GM19351 (cell line): ENCODE measurements around the gene CLCN6.

ENCODE experiments used
- ATAC-seq: cut with Tn5 transposase; IDR thresholded peaks from one replicate; pipeline ENCODE4 v1.9.1; 2021; ENCODE audit warnings: mild to moderate bottlenecking, moderate library complexity; ENCODE audit not compliant: unreplicated experiment

Gene CLCN6

DNA sequence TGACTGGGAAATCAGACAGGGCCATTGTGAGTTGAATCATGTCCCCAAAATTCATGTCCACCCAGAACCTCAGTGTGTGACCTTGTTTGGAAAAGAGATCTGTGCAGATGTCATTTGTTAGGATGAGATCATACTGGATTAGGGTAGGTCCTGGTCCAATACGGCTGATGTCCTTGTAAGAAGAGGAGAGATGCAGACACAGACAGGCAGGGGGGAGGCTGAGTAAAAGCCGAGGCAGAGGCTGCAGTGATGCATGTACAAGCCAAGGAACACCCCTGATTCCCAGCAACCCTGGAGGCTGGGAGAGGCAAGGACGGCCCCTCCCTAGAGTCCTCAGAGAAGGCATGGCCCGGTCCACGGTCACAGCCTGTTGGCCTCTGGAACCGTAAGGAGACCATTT lies 68.6 kb downstream of the CLCN6 start:
- no peak for ATAC-seq

DNA sequence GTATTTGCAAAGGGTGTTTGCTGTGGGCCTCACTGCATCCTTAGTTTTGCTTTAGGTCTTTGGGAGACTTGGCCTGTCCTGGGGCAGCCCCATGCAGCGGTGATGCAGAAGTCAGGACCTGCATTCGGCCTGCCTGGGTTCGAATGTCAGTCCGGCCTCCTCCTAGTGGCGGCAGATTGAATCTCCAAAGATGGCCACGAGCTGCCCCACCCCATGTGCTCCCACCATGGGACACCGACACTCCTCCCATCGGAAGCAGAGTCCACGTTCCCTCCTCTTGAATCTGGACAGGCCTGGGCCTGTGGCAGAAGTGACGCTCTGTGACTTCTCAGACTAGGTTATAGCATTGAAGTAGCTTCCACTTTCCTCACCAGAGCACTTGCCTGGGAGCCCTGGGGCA lies 69.1 kb downstream of the CLCN6 start:
- ATAC-seq, result no peak

DNA sequence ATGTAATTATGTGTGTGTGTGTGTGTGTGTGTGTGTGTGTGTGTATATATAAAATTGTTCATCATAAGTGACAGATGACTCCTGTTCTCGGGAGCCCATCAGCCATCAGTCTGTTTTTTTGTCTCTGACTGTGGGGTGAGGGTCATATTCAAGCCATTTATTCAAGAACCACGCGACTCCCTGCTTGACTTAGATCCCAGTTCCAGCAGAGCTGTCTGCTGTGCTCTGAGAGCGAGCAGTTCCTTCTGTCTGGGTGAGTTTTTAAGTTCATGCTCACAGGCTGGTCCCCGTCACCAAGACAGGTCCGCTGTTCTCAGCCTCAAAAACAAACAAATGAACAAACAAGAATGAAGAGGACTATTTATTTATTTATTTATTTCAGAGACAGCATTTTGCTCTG lies 71.1 kb downstream of the CLCN6 start:
- no peak for ATAC-seq

DNA sequence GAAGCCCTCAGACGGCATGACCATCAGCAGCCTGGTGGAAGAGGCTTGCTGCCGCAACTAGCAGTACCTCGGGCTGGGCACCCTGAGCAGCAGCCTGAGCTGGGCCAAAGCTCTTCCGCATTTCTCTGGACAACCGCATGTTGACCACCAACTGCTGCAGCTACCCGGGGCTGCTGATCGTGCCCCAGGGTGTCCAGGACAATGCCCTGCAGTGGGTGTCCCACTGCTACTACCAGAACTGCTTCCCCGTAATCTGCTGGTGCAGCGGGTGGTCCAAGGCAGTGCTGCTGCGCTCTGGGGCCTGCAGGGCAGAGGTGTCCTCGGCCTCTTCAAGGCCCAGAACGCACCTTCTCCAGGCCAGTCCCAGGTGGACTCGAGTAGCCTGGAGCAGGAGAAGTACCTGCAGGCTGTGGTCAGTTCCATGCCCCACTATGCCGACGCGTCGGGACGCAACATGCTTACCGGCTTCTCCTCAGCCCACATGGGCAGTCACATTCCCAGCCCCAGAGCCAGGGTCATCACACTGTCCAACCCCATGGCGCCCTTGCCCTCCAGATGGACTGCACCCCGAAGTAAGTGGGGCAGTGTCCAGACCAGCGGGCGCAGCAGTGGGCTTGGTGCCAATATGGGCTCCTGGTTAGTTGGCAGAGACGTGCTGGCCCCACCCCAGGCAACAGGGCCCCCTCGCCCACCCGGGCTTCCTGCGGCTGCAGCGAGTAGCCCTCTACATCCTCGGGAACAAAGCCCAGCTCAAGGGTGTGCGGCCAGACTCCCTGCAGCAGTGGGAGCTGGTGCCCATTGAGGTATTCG lies 72.3 kb downstream of the CLCN6 start:
- no peak for ATAC-seq

DNA sequence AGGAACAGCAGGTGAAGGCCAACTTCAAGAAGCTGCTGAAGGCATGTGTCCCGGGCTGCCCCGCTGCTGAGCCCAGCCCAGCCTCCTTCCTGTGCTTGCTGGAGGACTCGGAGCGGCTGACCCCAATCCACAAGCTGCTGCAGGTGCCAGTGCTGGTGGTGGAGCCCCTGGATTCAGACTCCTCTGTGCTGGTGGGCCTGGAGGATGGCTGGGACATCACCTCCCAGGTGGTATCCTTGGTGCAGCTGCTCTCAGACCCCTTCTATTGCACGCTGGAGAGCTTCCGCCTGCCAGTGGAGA lies 72.8 kb downstream of the CLCN6 start:
- ATAC-seq, result no peak

DNA sequence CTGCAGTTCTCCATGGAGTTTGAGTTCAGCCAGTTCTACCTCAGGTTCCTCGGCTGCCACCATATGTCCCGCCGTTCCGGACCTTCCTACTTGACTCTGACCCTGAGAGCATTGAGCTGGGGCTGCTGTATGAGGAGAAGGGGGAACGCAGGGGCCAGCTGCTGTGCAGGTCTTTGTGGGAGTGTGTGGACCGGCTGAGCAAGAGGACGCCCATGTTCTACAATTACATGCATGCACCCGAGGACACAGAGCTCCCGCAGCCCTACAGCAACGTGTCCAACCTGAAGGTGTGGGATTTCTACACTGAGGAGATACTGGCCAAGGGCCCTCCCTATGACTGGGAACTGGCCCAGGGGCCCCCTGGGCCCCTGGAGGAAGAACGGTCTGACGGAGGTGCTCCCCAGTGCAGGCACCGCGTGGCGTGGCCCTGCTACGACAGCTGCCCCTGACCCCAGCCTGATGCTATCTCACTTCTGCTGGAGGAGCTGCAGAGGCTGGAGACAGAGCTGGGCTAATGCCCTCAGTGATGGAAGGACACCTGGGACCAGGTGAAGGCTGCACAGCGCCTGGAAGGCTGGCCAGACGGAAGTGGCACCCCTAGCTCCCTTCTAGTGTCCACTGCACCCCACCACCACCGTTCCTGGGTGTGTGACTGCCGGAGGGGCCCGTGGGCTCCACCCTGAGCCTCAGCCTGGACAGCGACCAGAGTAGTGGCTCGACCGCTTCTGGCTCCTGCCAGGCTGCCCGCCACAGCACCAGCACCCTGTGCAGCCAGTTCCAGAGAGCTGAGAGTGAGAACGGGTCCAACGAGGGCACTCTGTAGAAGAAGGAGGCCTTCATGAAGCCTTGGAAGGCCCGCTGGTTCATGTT lies 73.6 kb downstream of the CLCN6 start:
- ATAC-seq, result no peak

DNA sequence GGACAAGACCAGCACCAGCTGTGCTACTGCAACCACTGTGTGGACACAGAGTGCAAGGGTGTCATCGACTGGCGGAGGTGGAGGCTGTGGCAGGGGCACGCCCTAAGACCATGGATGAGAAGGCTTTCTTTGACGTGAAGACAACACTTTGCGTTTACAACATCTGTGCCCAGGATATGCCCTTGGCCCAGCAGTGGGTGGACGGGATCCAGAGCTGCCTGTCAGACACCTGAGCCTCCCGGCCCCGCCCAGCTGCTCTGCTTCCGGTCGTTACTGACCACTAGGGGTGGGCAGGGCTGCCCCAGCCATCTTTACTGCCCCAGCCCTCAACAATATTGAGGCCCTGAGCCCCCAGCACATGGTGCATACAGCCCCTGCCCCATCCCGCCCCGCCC lies 74.2 kb downstream of the CLCN6 start:
- ATAC-seq, result no peak

DNA sequence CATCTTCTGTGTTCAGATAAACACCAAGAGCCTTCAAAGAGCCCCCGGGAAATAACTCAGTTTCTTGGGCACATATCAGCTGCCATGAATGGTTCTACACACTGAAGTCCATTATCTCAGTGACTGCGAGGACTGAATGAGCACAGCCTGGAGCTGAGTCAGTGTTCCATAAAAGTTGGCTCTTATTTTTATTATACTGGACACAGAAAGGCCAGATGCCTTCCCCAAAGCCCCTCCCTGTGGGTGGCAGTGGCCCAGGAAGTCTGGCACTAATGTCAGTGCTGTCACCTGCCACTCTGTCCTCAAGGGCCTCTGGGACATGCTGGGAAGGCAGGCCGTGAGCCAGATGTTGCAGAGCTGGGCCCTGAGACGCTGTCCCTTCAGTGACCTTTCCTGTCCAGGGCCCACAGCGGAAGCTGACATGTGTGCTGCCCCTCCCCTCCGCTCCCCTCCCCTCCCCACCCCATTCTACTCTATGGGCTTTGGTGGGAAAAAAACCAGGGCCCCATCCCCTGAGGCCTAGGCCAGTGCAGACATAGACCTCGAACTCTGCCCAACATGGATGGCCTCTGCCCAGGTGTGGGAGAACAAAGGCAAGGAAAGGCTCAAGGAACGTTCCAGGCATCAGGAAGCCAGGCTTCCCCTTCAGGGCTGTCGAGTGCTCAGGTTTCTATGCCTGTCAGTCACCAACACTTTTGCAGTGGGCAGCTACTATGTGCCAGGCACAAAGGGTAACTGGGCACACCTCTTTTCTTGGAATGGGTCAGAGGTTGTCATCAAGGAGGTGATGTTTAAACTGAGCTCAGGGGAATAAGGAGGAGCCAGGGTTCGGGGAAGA lies 75.1 kb downstream of the CLCN6 start:
- no peak for ATAC-seq

DNA sequence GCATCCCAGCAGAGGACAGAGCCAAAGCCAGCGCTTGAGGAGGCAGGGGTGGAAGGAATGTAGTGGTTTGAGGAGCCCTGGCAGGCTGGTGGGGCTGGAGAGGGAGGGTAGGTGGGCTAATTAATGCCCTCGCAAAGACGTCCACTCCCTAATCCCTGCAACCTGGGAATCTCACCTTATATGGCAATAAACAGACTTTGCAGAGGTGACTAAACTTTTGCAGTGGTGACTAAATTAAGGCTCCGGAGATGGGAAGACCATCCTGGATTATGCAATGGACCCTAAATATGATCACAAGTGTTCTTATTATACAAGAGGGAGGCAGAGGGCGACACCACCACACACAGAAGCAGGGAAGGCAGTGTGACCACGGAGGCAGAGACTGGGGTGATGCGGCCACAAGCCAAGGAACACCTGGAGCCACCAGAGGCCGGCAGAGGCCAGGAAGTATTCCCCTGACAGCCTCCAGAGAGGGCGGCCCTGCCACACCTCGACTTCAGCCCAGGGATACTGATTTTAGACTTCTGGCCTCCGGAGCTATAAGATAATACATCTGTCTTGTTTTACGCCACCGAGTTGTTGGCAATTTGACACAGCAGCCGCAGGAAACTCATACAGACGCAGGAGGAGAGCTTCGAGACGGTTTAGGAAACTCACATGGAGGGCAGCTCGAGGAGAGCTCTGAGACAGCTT lies 75.9 kb downstream of the CLCN6 start:
- no peak for ATAC-seq

DNA sequence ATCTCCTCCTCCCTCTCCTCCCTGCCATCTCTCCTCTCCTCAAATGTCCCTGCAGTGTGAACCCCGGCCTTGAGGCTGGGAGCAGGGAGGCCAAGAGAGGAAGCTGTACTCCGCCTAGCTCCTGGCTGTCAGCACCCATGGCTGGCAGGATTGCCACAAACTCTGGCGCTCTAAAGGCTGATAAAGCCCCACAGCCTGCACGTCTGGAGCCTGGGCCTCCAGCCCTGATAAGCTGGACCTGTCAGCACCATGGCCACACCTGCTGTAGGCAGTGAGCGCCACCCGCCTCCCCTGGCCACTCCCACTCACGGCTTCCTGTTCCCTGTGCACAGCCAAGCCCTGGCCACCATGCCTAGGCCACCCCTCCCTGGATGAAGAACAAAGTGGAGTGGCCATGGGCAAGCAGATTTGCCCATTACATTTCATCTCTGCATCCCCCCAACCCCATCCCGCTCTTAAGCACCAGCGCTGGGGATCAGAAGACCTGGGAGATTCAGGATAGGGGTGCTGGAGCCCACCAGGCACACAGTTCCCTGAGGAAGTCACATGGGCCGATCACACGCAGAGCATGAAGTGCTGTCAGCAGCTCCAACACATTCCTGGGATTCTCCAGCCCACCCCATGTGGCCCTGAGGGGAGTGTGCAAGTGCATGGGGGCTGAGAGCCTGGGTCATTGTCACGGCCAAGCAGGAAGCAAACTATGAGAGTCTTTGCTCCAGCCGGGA lies 77.0 kb downstream of the CLCN6 start:
- no peak for ATAC-seq

DNA sequence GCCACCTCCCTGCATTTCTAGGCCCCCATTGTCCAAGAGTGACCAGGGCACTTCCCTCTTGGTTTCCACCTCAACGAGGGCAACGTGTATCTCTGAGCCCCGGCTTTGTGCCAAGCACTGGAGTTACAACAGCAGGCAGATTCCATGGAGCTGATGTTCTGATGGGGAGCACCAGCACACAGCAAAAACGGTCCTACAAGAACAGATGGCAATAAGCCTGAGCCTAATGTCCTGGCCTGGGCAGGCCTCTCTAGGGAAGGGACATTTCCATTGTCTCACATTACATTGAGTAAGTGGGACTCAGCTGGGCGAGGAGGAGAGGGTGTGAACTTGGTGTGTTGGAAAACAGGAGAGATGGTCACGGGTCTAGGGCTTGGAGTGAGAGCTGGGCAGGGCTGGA lies 79.9 kb downstream of the CLCN6 start:
- ATAC-seq, result no peak

DNA sequence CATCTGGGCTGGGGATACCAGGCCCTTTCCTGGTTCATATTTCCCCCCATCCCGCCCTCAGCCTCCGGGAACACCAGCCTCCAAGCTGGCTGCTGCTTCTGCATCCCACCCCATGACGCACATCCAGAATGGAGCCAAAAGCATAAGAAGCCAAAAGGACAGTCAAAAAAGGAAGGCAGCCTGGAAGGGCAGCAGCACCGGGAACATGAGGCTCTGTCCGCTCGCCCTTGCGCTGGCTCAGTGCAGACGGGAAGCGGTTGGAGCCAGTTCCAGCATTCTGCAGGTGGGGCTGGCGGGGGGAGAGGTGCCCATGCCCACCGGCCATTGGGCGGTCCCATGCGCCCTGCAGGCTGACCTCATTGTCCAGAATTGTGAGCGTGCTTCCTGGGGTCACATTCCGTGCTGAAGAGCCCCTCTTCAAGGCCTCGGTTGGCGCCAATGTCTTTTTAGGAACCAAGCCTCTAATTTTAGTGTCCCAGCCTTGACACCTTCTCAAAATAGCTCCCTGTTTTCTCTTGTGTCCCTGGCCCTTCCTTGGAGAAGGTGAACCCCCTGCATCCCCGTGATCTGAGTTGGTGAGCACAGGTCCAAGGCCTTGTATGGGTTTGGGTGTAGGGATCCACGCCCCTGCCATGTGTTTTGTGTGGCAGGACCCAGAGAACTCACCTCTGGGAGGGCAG lies 81.1 kb downstream of the CLCN6 start:
- ATAC-seq, result no peak

DNA sequence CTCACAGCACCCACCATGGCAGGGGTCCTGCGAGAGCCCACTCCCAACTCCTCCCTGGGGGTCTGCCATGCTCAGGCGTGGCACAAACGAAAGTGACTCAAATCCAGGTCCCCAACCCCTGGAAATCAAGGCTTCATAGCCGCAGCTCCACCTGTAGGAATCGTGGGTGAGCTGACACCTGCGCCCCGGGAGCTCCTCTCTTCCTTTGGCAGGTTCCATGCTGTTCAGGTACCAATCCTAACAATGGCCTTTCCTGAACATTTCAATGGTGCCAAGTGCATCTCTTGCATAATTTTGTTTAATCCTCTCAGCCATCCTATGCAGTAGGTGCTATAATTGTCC lies 81.6 kb downstream of the CLCN6 start:
- no peak for ATAC-seq

DNA sequence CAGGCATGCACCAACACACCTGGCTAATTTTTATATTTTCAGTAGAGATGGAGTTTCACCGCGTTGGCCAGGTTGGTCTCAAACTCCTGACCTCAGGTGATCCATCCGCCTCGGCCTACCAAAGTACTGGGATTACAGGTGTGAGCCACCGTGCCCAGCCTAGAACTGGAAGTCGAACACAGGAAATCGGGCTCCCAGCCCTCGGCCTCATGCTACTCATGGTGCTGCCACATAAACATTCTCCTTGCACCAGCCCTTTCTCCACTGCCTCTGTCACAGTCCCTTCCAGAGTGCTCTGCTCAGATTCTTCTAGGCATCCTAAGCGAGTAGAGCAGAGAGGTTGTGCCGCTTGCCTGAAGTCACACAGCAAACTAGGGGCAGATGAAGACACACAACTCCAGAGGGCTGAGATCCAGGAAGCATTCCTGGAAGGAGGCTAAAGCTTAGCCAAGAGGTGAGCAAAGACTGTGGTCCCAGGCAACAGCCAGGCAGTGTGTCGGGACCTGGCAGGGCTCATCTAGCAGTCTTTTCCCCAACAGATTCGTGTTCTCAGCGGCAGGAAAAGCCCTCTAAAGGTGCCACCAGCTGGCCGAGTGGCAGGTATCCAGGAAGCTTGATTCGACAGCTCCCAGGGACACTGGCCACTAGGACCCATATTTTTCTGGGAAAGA lies 82.3 kb downstream of the CLCN6 start:
- ATAC-seq, result no peak

DNA sequence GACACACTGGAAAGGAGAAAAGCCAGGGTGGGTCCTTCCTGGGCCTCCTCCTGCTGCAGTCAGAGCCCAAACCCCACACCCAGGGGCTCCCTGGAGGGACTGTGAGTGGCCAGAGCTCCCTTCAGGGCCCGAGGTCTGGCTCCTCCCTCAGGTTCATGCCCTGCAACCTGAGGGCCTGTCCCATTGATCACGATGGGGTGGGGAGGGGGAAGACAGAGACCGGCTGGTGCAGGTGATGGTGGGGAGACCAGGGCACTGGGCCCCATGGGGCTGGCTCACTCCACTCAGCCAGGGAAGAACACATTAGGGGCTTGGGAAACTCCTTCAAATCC lies 82.9 kb downstream of the CLCN6 start:
- no peak for ATAC-seq

DNA sequence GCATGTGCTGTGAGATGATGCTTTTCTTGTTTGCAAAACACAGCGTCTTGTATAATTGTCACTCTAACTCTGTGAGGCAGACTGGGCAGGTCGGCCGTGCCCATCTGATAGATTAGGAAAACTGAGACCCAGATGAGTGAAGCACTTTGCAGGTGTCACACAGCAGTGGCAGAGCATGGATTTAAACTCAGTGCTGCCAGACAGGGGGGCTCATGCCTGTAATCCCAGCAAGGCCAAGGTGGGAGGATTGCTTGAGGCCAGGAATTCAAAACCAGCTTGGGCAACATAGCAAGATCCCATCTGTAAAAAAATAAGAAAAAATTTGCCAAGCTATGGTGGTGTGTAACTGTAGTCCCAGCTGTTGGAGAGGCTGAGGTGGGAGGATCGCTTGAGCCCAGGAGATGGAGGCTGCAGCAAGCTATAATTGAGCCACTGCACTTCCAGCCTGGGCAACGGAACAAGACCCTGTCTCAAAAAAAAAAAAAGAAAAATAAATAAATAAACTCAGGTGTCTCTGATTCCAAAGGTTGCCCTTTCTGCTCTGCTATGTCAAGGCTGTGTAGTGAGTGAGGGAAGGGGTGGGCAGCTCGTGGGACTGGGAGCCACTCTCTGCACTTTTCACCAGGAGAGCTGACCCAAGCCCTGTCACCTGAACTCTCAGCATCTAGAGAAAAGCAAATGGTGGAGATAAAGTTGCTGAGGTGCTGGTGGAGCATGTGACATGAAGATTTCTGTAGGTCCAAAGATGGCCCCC lies 85.6 kb downstream of the CLCN6 start:
- no peak for ATAC-seq
